ENCODE measurements around the gene CDKAL1.

- no peak for TF ChIP-seq CTCF (IDR thresholded peaks at IDR 0.05; ENCODE audit: low read depth, low read length)
- no peak for TF ChIP-seq EZH2phosphoT487 (IDR thresholded peaks at IDR 0.05; ENCODE audit: low read depth)
Measured at GRCh38 chr6:20746024-20746423, 211.8 kb downstream of the CDKAL1 start.
